ENCODE data around the gene CCND2.

Gene CCND2

GRCh38 chr12:4273652-4274395 lies at the start of gene CCND2:
TSS of gene CCND2 (plus strand) at chr12:4273762. CDS start at chr12:4274041, 279 bp downstream.
- no peak for TF ChIP-seq EZH2phosphoT487 (IDR thresholded peaks at IDR 0.05; ENCODE audit: low read depth)
- TF ChIP-seq, protein P1, sequence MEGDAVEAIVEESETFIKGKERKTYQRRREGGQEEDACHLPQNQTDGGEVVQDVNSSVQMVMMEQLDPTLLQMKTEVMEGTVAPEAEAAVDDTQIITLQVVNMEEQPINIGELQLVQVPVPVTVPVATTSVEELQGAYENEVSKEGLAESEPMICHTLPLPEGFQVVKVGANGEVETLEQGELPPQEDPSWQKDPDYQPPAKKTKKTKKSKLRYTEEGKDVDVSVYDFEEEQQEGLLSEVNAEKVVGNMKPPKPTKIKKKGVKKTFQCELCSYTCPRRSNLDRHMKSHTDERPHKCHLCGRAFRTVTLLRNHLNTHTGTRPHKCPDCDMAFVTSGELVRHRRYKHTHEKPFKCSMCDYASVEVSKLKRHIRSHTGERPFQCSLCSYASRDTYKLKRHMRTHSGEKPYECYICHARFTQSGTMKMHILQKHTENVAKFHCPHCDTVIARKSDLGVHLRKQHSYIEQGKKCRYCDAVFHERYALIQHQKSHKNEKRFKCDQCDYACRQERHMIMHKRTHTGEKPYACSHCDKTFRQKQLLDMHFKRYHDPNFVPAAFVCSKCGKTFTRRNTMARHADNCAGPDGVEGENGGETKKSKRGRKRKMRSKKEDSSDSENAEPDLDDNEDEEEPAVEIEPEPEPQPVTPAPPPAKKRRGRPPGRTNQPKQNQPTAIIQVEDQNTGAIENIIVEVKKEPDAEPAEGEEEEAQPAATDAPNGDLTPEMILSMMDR (IDR thresholded peaks at IDR 0.05; ENCODE audit: low read depth, low read length): no peak
- Histone ChIP-seq H3K27me3 (ENCODE audit: low read depth, low read length) (no peaks in the 10 kb centered on the region), H3K27ac (ENCODE audit: low read length) (peak within 1 kb of the TSS; percentile 86), H3K9me3 (ENCODE audit: insufficient read depth, low read length) (no peaks in the 10 kb centered on the region), H3K4me3 (ENCODE audit: low read length) (peak within 1 kb of the TSS; percentile 93), H3K36me3 (replicated peaks; ENCODE audit: low read depth, low read length) (peaks cover 50% of the 10 kb centered on the region), H3K79me2 (ENCODE audit: low read length) (peaks cover 78% of the 10 kb centered on the region), H3K4me1 (ENCODE audit: low read length) (peaks cover 34% of the 10 kb centered on the region), H3K4me2 (ENCODE audit: low read length) (peak within 1 kb of the TSS; percentile 92), H2AFZ (ENCODE audit: low read depth, low read length) (no peak within 1 kb of the TSS), H3K9ac (ENCODE audit: low read length) (peak within 1 kb of the TSS; percentile 99), H4K20me1 (ENCODE audit: insufficient read depth, low read length) (peaks cover 31% of the 10 kb centered on the region)

- H3K4me3 ChIP-seq (ENCODE audit: low read length): peak overlapping the region; percentile 35
- H3K9me3 ChIP-seq (ENCODE audit: insufficient read depth, low read length): no peaks in the 10 kb centered on the region
- H3K27me3 ChIP-seq (ENCODE audit: low read depth, low read length): peaks cover 7% of the 10 kb centered on the region; the same call in 1 of the 2 replicates
- H3K79me2 ChIP-seq (ENCODE audit: low read length): no peaks in the 10 kb centered on the region
- H3K27ac ChIP-seq (ENCODE audit: low read length): no peak overlapping the region
- no peaks in the 10 kb centered on the region for H4K20me1 ChIP-seq (ENCODE audit: insufficient read depth, low read length)
- peaks cover 3% of the 10 kb centered on the region for H3K36me3 ChIP-seq (replicated peaks; ENCODE audit: low read depth, low read length)
- no peak for TF ChIP-seq EZH2phosphoT487 (IDR thresholded peaks at IDR 0.05; ENCODE audit: low read depth)
- TF ChIP-seq, protein P1 (IDR thresholded peaks at IDR 0.05; ENCODE audit: low read depth, low read length): no peak
- peak overlapping the region; percentile 3; the same call in 1 of the 2 replicates for H2AFZ ChIP-seq (ENCODE audit: low read depth, low read length)
- H3K4me2 ChIP-seq (ENCODE audit: low read length): peak overlapping the region; percentile 60
- peak overlapping the region; percentile 10; the same call in 1 of the 2 replicates for H3K9ac ChIP-seq (ENCODE audit: low read length)
- peaks cover 29% of the 10 kb centered on the region for H3K4me1 ChIP-seq (ENCODE audit: low read length)
Measured at GRCh38 chr12:4224206-4224889, 49.2 kb upstream of the CCND2 start.

DNA sequence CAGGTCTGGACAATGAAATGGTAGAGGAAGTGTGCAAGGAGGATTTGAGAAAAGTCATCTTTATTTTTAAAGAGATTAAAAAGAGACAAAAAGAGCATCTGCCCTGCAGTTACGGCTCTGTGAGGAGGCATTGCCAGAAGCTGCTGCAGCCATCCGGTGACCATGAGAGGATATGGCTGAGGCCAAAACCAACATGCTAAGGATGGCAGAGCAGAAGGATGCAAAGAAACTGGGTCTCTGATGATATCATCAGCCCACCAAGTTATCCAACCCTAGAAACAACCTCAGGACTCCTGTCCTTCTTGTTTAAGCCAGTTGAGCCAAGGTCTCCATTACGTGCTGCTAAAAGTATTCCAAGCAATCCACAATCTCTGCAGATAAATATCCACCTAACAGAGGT lies 48.0 kb upstream of the CCND2 start:
- Histone ChIP-seq H2AFZ (ENCODE audit: low read depth, low read length) (no peak overlapping the region), H3K9me3 (ENCODE audit: insufficient read depth, low read length) (no peaks in the 10 kb centered on the region), H3K27me3 (ENCODE audit: low read depth, low read length) (peaks cover 7% of the 10 kb centered on the region; the same call in 1 of the 2 replicates), H3K4me1 (ENCODE audit: low read length) (peaks cover 29% of the 10 kb centered on the region), H3K27ac (ENCODE audit: low read length) (no peak overlapping the region), H3K4me3 (ENCODE audit: low read length) (no peak overlapping the region), H3K79me2 (ENCODE audit: low read length) (no peaks in the 10 kb centered on the region), H3K4me2 (ENCODE audit: low read length) (no peak overlapping the region), H3K36me3 (replicated peaks; ENCODE audit: low read depth, low read length) (peaks cover 3% of the 10 kb centered on the region), H4K20me1 (ENCODE audit: insufficient read depth, low read length) (no peaks in the 10 kb centered on the region), H3K9ac (ENCODE audit: low read length) (no peak overlapping the region)
- TF ChIP-seq, protein P1 (IDR thresholded peaks at IDR 0.05; ENCODE audit: low read depth, low read length): no peak
- no peak for TF ChIP-seq EZH2phosphoT487 (IDR thresholded peaks at IDR 0.05; ENCODE audit: low read depth)

GRCh38 chr12:4227046-4227445 lies 46.5 kb upstream of the CCND2 start:
- no peak overlapping the region for H3K4me3 ChIP-seq (ENCODE audit: low read length)
- no peak overlapping the region for H3K27ac ChIP-seq (ENCODE audit: low read length)
- H3K79me2 ChIP-seq (ENCODE audit: low read length): no peaks in the 10 kb centered on the region
- peaks cover 29% of the 10 kb centered on the region for H3K4me1 ChIP-seq (ENCODE audit: low read length)
- H3K4me2 ChIP-seq (ENCODE audit: low read length): no peak overlapping the region
- H4K20me1 ChIP-seq (ENCODE audit: insufficient read depth, low read length): no peaks in the 10 kb centered on the region
- no peaks in the 10 kb centered on the region for H3K9me3 ChIP-seq (ENCODE audit: insufficient read depth, low read length)
- H2AFZ ChIP-seq (ENCODE audit: low read depth, low read length): no peak overlapping the region; the same call in 1 of the 2 replicates
- H3K36me3 ChIP-seq (replicated peaks; ENCODE audit: low read depth, low read length): peaks cover 3% of the 10 kb centered on the region
- no peak overlapping the region for H3K9ac ChIP-seq (ENCODE audit: low read length)
- peaks cover 7% of the 10 kb centered on the region; the same call in 1 of the 2 replicates for H3K27me3 ChIP-seq (ENCODE audit: low read depth, low read length)
- TF ChIP-seq, protein P1 (IDR thresholded peaks at IDR 0.05; ENCODE audit: low read depth, low read length): no peak
- TF ChIP-seq EZH2phosphoT487 (IDR thresholded peaks at IDR 0.05; ENCODE audit: low read depth): no peak

All from OCI-LY3 (cell line).